GM12892 (cell line): Measurements from ENCODE around the gene FKBP15.

Source experiments
- POLR2AphosphoS5 ChIP-seq: IDR thresholded peaks from 2 replicates; pipeline ENCODE4 v1.6.1; 2011; ENCODE audit warnings: low read depth, low read length, control low read depth
- TAF1 ChIP-seq: IDR thresholded peaks from 2 replicates; pipeline ENCODE4 v1.6.1; 2011; ENCODE audit warnings: low read depth, mild to moderate bottlenecking, control low read depth, low read length, borderline replicate concordance

- TF ChIP-seq POLR2AphosphoS5 (no peak), TAF1 (no peak)
Observed at GRCh38 chr9:113192455-113192854, 28.6 kb downstream of the FKBP15 start.
